OCI-LY7 (cell line): ENCODE measurements around the gene CTCF. TPM values are rescaled to one million over a fixed set of nuclear protein-coding genes. Genes with fewer than 3 reads are reported as not detected.

Experiments
- BruUV-seq: library from RNA; stranded (reverse); fragments of 400-500 nt; replicated peaks from 2 replicates; lab custom pipeline; 2021; lab: Mats Ljungman, UMichigan
- CTCF ChIA-PET: fragments of 300-600 bp; sonication (Branson Sonifier 250); formaldehyde crosslinking; loops from one replicate; lab custom pipeline; 2022; ENCODE audit warnings: antibody characterized with exemption; ENCODE audit not compliant: unreplicated experiment; lab: Charles Lee
- POLR2A ChIA-PET: fragments of 300-600 bp; sonication (Branson Sonifier 250); formaldehyde crosslinking; loops from one replicate; lab custom pipeline; 2022; ENCODE audit warnings: antibody characterized with exemption; lab: Charles Lee
- DNase-seq: peaks from one replicate; pipeline ENCODE4 v3.0.0-alpha.2; 2015; ENCODE audit warnings: low spot score
- H2AFZ ChIP-seq: fragments of 200-600 bp; sonication (generic), shearing (Covaris generic); 2 replicates; pipeline ENCODE4 v1.6.1; 2014; ENCODE audit warnings: mild to moderate bottlenecking, antibody characterized with exemption, low read length, moderate library complexity
- H3K27ac ChIP-seq: fragments of 200-600 bp; sonication (generic); 2 replicates; pipeline ENCODE4 v1.5.1; 2014; ENCODE audit warnings: mixed run types, low read depth, mild to moderate bottlenecking, moderate library complexity, low read length, inconsistent platforms; ENCODE audit not compliant: poor library complexity, severe bottlenecking
- H3K36me3 ChIP-seq: fragments of 200-600 bp; sonication (generic); 2 replicates; pipeline ENCODE4 v1.6.1; 2014; ENCODE audit warnings: mild to moderate bottlenecking, antibody characterized with exemption, low read length, moderate library complexity, mixed read lengths; ENCODE audit not compliant: insufficient read depth
- H3K4me1 ChIP-seq: fragments of 200-600 bp; sonication (generic); 2 replicates; pipeline ENCODE4 v1.5.1; 2014; ENCODE audit warnings: mild to moderate bottlenecking, low read length; ENCODE audit not compliant: insufficient read depth, poor library complexity, severe bottlenecking
- H3K4me2 ChIP-seq: fragments of 200-600 bp; sonication (generic); 2 replicates; pipeline ENCODE4 v1.6.1; 2014; ENCODE audit warnings: mild to moderate bottlenecking, low read length
- H3K4me3 ChIP-seq: fragments of 200-600 bp; sonication (generic); 2 replicates; pipeline ENCODE4 v1.5.1; 2014; ENCODE audit warnings: mild to moderate bottlenecking, low read depth, low read length; ENCODE audit not compliant: poor library complexity, severe bottlenecking
- H3K79me2 ChIP-seq: fragments of 200-600 bp; sonication (generic); 2 replicates; pipeline ENCODE4 v1.6.1; 2016; ENCODE audit warnings: low read depth, mild to moderate bottlenecking, low read length, moderate library complexity, mixed read lengths; ENCODE audit not compliant: insufficient read depth
- H3K9me2 ChIP-seq: fragments of 200-600 bp; sonication (generic); 2 replicates; pipeline ENCODE4 v1.6.1; 2016; ENCODE audit warnings: mild to moderate bottlenecking, low read length, mixed read lengths; ENCODE audit not compliant: insufficient read depth
- H3K9me3 ChIP-seq: fragments of 200-600 bp; sonication (generic); 2 replicates; pipeline ENCODE4 v1.6.1; 2014; ENCODE audit warnings: mild to moderate bottlenecking, mixed run types, low read length, mixed read lengths
- H4K20me1 ChIP-seq: fragments of 200-600 bp; sonication (generic); 2 replicates; pipeline ENCODE4 v1.6.1; 2014; ENCODE audit warnings: mild to moderate bottlenecking, antibody characterized with exemption, low read length, moderate library complexity, mixed read lengths; ENCODE audit not compliant: insufficient read depth
- CTCF ChIP-seq: fragments of 200-600 bp; sonication (generic); conservative IDR thresholded peaks from 2 replicates; pipeline ENCODE4 v1.5.1; 2014; ENCODE audit warnings: mild to moderate bottlenecking, antibody characterized with exemption, low read length, moderate library complexity, mixed read lengths
- EZH2phosphoT487 ChIP-seq: fragments of 200-600 bp; sonication (generic); IDR thresholded peaks from 2 replicates; pipeline ENCODE4 v1.6.1; 2018; ENCODE audit warnings: low read depth, borderline replicate concordance, mild to moderate bottlenecking, mixed run types, antibody characterized with exemption, low read length, moderate library complexity, mixed read lengths
- intact Hi-C: fragments of 100-400 bp; cut with micrococcal nuclease; formaldehyde crosslinking; loops from one replicate; pipeline ENCODE4 v1.10.0; 2022; ENCODE audit not compliant: unreplicated experiment
- total RNA-seq, 2 experiments: library from RNA; depleted of rRNA in 1 of 2; stranded (reverse); fragments of >200 nt in 1 of 2; shearing (Covaris generic) in 1 of 2; gene quantifications; 2 replicates each; pipeline ENCODE4 v1.2.3, GENCODE V29; 2014 to 2022

Gene CTCF
- total RNA-seq, 2 experiments from 2014 or later: 70.6 to 83.5 TPM

DNA sequence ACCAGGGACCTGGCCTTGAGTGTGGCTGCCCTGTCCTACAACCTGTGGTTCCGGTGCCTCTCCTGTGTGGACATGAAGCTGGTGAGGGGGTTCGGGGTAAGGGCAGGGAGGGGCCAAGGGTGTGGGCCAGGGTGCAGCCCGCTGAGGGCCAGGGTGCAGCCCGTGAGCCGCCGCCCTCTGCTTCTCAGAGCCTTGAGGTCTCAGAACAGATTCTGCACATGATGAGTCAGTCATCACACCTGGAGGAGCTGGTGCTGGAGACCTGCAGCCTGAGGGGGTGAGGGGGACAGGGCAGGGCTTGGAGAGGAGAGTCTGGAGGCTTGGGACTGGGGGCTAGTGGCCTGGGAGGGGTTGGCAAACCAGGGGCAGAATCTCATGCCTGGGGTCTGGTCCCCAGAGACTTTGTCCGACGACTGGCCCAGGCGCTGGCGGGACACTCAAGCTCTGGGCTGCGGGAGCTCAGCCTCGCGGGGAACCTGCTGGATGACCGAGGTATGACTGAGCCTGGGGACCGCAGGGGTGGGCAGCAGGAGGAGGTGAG lies 84.9 kb downstream of the CTCF start:
- peaks cover 14% of the 10 kb centered on the region; the same call in 1 of the 2 replicates for H3K79me2 ChIP-seq
- intact Hi-C loops: no loop called here
- TF ChIP-seq CTCF: no peak
- no peak for TF ChIP-seq EZH2phosphoT487
- no peak overlapping the region for H3K27ac ChIP-seq
- H3K36me3 ChIP-seq: peaks cover 53% of the 10 kb centered on the region
- H3K9me3 ChIP-seq: no peaks in the 10 kb centered on the region
- no peak overlapping the region for H2AFZ ChIP-seq
- ChIA-PET CTCF (interaction anchor here (0.6 kb wide), 1 partner anchor 102 kb away, joined by 14 read pairs; no protein-coding TSS in a partner anchor), POLR2A (interaction anchor here (5.3 kb wide), 1 partner anchor 12 kb away, joined by 22 read pairs; the partner anchor contains the start of gene ACD)
- no peak overlapping the region for H3K4me3 ChIP-seq
- no peaks in the 10 kb centered on the region for H3K9me2 ChIP-seq
- no peak for DNase-seq
- no TSS peak for BruUV-seq
- H4K20me1 ChIP-seq: no peaks in the 10 kb centered on the region; the same call in 1 of the 2 replicates
- peaks cover 25% of the 10 kb centered on the region for H3K4me1 ChIP-seq
- no peak overlapping the region for H3K4me2 ChIP-seq

DNA sequence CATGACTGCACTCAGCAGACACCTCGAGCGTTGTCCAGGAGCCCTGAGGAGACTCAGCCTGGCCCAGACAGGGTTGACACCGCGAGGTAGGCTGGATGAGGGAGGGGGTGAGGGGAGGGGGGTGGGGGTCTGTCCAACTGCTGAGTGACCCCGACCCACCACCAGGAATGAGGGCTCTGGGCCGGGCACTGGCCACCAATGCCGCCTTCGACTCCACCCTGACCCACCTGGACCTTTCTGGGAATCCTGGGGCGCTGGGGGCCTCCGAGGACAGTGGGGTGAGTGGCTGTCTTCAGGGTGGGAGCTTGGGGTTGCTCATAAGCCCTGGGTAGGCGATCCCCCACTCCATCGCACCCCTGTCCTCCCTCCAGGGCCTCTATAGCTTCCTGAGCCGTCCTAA lies 85.4 kb downstream of the CTCF start:
- Histone ChIP-seq H3K27ac (no peak overlapping the region), H3K4me3 (no peak overlapping the region), H2AFZ (no peak overlapping the region), H3K36me3 (peaks cover 56% of the 10 kb centered on the region), H3K4me2 (no peak overlapping the region), H3K9me2 (no peaks in the 10 kb centered on the region), H4K20me1 (no peaks in the 10 kb centered on the region; the same call in 1 of the 2 replicates), H3K4me1 (peaks cover 25% of the 10 kb centered on the region), H3K79me2 (peaks cover 14% of the 10 kb centered on the region; the same call in 1 of the 2 replicates), H3K9me3 (no peaks in the 10 kb centered on the region)
- ChIA-PET CTCF (interaction anchor here (0.6 to 0.9 kb wide), 2 partner anchors 100 to 102 kb away, joined by 3 to 14 read pairs; no protein-coding TSS in a partner anchor), POLR2A (interaction anchor here (0.5 to 5.3 kb wide), 2 partner anchors 12 to 638 kb away, joined by 4 to 22 read pairs; partner anchors contain the start of gene ACD)
- BruUV-seq: no TSS peak
- DNase-seq: no peak
- no peak for TF ChIP-seq CTCF
- no peak for TF ChIP-seq EZH2phosphoT487
- intact Hi-C loops: no loop called here
